Liver (tissue), 9 donors: ENCODE data around the gene XYLT1. TPM values are rescaled to one million over a fixed set of nuclear protein-coding genes. Genes with fewer than 3 reads are reported as not detected.

Experiments used
- DNase-seq: peaks from one replicate; pipeline ENCODE4 v3.0.0-alpha.2; 2017; ENCODE audit warnings: low spot score
- H3K27ac ChIP-seq, 2 donors: one replicate each; pipeline ENCODE4 v1.7.0; 2013; ENCODE audit warnings: inconsistent platforms in 2 of 2, low read length in 2 of 2, control low read depth in 1 of 2, low read depth in 1 of 2, mild to moderate bottlenecking in 1 of 2
- H3K27me3 ChIP-seq, 4 donors: one replicate each; pipeline versions ENCODE4 v1.6.1 to v1.7.0; 2013; ENCODE audit warnings: low read length in 3 of 4, inconsistent platforms in 1 of 4, mild to moderate bottlenecking in 1 of 4, moderate library complexity in 1 of 4; ENCODE audit not compliant: control insufficient read depth in 4 of 4, insufficient read depth in 4 of 4
- H3K36me3 ChIP-seq, 4 donors: one replicate each; pipeline versions ENCODE4 v1.6.1 to v1.7.0; 2013; ENCODE audit warnings: low read length in 3 of 4, mild to moderate bottlenecking in 3 of 4, low read depth in 1 of 4, moderate library complexity in 1 of 4; ENCODE audit not compliant: control insufficient read depth in 4 of 4, insufficient read depth in 3 of 4
- H3K4me1 ChIP-seq, 4 donors: one replicate each; pipeline versions ENCODE4 v1.6.1 to v1.7.0; 2013; ENCODE audit warnings: low read length in 3 of 4, mild to moderate bottlenecking in 3 of 4, moderate library complexity in 1 of 4; ENCODE audit not compliant: control insufficient read depth in 4 of 4, insufficient read depth in 4 of 4
- H3K4me3 ChIP-seq, 3 donors: one replicate each; pipeline versions ENCODE4 v1.6.1 to v1.7.0; 2013; ENCODE audit warnings: low read length in 3 of 3, control low read depth in 1 of 3, low read depth in 1 of 3, mild to moderate bottlenecking in 1 of 3
- H3K9ac ChIP-seq, 2 donors: one replicate each; pipeline ENCODE4 v1.7.0; 2013; ENCODE audit warnings: low read length in 2 of 2, mild to moderate bottlenecking in 2 of 2, moderate library complexity in 2 of 2, control low read depth in 1 of 2, low read depth in 1 of 2
- H3K9me3 ChIP-seq, 4 donors: one replicate each; pipeline versions ENCODE4 v1.6.1 to v1.7.0; 2013; ENCODE audit warnings: low read length in 3 of 4; ENCODE audit not compliant: control insufficient read depth in 4 of 4
- ATF3 ChIP-seq: IDR thresholded peaks from 2 replicates; pipeline ENCODE4 v1.6.1; 2016; ENCODE audit warnings: antibody characterized with exemption
- CTCF ChIP-seq: fragments of 150-350 bp; IDR thresholded peaks from 2 replicates; pipeline ENCODE4 v1.5.1; 2017; ENCODE audit warnings: improper control_type of control experiment, low read depth, low read length; ENCODE audit not compliant: missing input control
- EGR1 ChIP-seq, 2 donors: IDR thresholded peaks; 2 replicates each; pipeline ENCODE4 v1.6.1; 2016 to 2018; ENCODE audit warnings: antibody characterized with exemption in 2 of 2, low read depth in 2 of 2
- FOXA1 ChIP-seq: IDR thresholded peaks from 2 replicates; pipeline ENCODE4 v1.6.1; 2016; ENCODE audit warnings: antibody characterized with exemption
- FOXA2 ChIP-seq: IDR thresholded peaks from 2 replicates; pipeline ENCODE4 v1.6.1; 2016; ENCODE audit warnings: antibody characterized with exemption
- GABPA ChIP-seq, 2 donors: IDR thresholded peaks in 1 of 2; conservative IDR thresholded peaks in 1 of 2; 2 replicates each; pipeline ENCODE4 v1.6.1; 2016; ENCODE audit warnings: antibody characterized with exemption in 2 of 2, mild to moderate bottlenecking in 1 of 2, moderate library complexity in 1 of 2
- HNF4A ChIP-seq, 2 donors: conservative IDR thresholded peaks; 2 replicates each; pipeline ENCODE4 v1.6.1; 2016; ENCODE audit warnings: antibody characterized with exemption in 2 of 2, mild to moderate bottlenecking in 2 of 2
- HNF4G ChIP-seq: IDR thresholded peaks from 2 replicates; pipeline ENCODE4 v1.6.1; 2016; ENCODE audit warnings: antibody characterized with exemption
- JUND ChIP-seq, 2 donors: IDR thresholded peaks; 2 replicates each; pipeline ENCODE4 v1.6.1; 2016; ENCODE audit warnings: antibody characterized with exemption in 2 of 2
- MAX ChIP-seq: IDR thresholded peaks from 2 replicates; pipeline ENCODE4 v1.6.1; 2016; ENCODE audit warnings: antibody characterized with exemption
- NR2F2 ChIP-seq: IDR thresholded peaks from 2 replicates; pipeline ENCODE4 v1.6.1; 2016; ENCODE audit warnings: antibody characterized with exemption
- RAD21 ChIP-seq, 2 donors: IDR thresholded peaks; 2 replicates each; pipeline ENCODE4 v1.6.1; 2016; ENCODE audit warnings: antibody characterized with exemption in 2 of 2, mild to moderate bottlenecking in 2 of 2
- REST ChIP-seq: IDR thresholded peaks from 2 replicates; pipeline ENCODE4 v1.6.1; 2016; ENCODE audit warnings: antibody characterized with exemption, mild to moderate bottlenecking
- RXRA ChIP-seq, 2 donors: IDR thresholded peaks; 2 replicates each; pipeline ENCODE4 v1.6.1; 2017 to 2018; ENCODE audit warnings: antibody characterized with exemption in 2 of 2, mild to moderate bottlenecking in 1 of 2
- SP1 ChIP-seq: IDR thresholded peaks from 2 replicates; pipeline ENCODE4 v1.6.1; 2018; ENCODE audit warnings: antibody characterized with exemption, mild to moderate bottlenecking
- TAF1 ChIP-seq: conservative IDR thresholded peaks from 2 replicates; pipeline ENCODE4 v1.6.1; 2016; ENCODE audit warnings: antibody characterized with exemption, mild to moderate bottlenecking
- YY1 ChIP-seq: IDR thresholded peaks from 2 replicates; pipeline ENCODE4 v1.6.1; 2016; ENCODE audit warnings: antibody characterized with exemption, mild to moderate bottlenecking
- ZBTB33 ChIP-seq: IDR thresholded peaks from 2 replicates; pipeline ENCODE4 v1.6.1; 2016; ENCODE audit warnings: antibody characterized with exemption
- WGBS: extraction: QIAGEN DNeasy Blood & Tissue Kit; methylation state at CpG from one replicate; pipeline ENCODE4 v1.1.7; 2013; 5-methylcytosine and 5-hydroxymethylcytosine counted together
- polyA plus RNA-seq, 2 donors: library from polyadenylated mRNA; stranded (reverse) in 1 of 2; unstranded in 1 of 2; fragments of 200-250 nt in 1 of 2; fragments of >200 nt in 1 of 2; fragmentation: Nextera tagmentation in 1 of 2; extraction: Ambion mirVana in 1 of 2; gene quantifications; one replicate each; pipeline versions ENCODE4 v1.2.1 to v1.2.3, GENCODE V29; 2013 to 2015
- total RNA-seq, 2 donors: library from RNA; depleted of rRNA; stranded (reverse); fragments of >200 nt; gene quantifications; one replicate each; pipeline ENCODE4 v1.2.3, GENCODE V29; 2014
- donor health status: healthy.
- donor health status: healthy.
- donor health status: healthy.
- donor health status: healthy.
- donor health status: healthy.

Gene XYLT1
- total and polyA plus RNA-seq, 4 donors, result 0.25 to 2.3 (median 0.53) TPM

- no peak for TF ChIP-seq GABPA (IDR thresholded peaks at IDR 0.05 in 1 of 2, conservative IDR thresholded peaks at IDR 0.05 in 1 of 2)
- no peak for TF ChIP-seq TAF1
- no peak for TF ChIP-seq CTCF
- TF ChIP-seq SP1, result no peak
Observed at GRCh38 chr16:17193566-17194100, 277.1 kb downstream of the XYLT1 start (continued).

GRCh38 chr16:17184026-17184425, 286.7 kb downstream of the XYLT1 start:
- Histone ChIP-seq H3K4me1 (no peaks in the 10 kb centered on the region), H3K4me3 (no peak overlapping the region), H3K36me3 (no peaks in the 10 kb centered on the region), H3K27me3 (peaks cover 0 to 3% (median 0%) of the 10 kb centered on the region in 4 donors), H3K27ac (no peak overlapping the region), H3K9me3 (no peaks in the 10 kb centered on the region), H3K9ac (no peak overlapping the region)
- no peak for TF ChIP-seq EGR1 (IDR thresholded peaks at IDR 0.05; ENCODE audit: low read depth in 2 of 2)
- no peak for TF ChIP-seq FOXA2
- TF ChIP-seq GABPA (IDR thresholded peaks at IDR 0.05 in 1 of 2, conservative IDR thresholded peaks at IDR 0.05 in 1 of 2), result no peak
- TF ChIP-seq RXRA (IDR thresholded peaks at IDR 0.05), result no peak
- TF ChIP-seq HNF4A (conservative IDR thresholded peaks at IDR 0.05), result no peak
- no peak for TF ChIP-seq TAF1
- no peak for TF ChIP-seq ZBTB33
- TF ChIP-seq CTCF, result no peak
- TF ChIP-seq FOXA1, result no peak
- no peak for TF ChIP-seq MAX
- no peak for TF ChIP-seq RAD21 (IDR thresholded peaks at IDR 0.05)
- no peak for TF ChIP-seq HNF4G
- no peak for TF ChIP-seq ATF3
- TF ChIP-seq SP1, result no peak
- TF ChIP-seq JUND (IDR thresholded peaks at IDR 0.05), result no peak
- no peak for TF ChIP-seq NR2F2
- TF ChIP-seq REST, result no peak
- TF ChIP-seq YY1, result no peak
- DNase-seq, result no peak
- 81% methylated on average over 7 of the region's 7 CpGs for WGBS
